ENCODE data around the gene TADA2B.

DNA sequence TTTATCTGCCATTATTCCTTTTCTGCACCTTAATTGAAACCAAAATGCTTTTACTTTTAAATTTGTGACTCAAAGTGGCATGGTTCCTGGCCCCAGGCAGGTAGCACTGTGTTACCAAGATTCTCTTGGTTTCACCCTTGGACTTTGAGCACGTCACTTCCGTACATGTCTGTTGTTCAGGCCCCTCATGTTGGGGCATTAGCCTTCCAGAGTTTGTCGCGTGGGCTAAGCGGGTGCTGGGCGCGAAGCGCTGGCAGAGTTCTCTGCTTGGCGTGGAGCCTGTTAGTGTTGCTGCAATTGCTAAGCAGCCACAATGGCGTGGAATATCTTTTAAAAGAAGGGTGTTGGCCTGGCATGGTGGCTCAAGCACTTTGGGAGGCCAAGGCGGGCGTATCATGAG, 14.0 kb upstream of the TADA2B start:
- TF ChIP-seq, protein P1, sequence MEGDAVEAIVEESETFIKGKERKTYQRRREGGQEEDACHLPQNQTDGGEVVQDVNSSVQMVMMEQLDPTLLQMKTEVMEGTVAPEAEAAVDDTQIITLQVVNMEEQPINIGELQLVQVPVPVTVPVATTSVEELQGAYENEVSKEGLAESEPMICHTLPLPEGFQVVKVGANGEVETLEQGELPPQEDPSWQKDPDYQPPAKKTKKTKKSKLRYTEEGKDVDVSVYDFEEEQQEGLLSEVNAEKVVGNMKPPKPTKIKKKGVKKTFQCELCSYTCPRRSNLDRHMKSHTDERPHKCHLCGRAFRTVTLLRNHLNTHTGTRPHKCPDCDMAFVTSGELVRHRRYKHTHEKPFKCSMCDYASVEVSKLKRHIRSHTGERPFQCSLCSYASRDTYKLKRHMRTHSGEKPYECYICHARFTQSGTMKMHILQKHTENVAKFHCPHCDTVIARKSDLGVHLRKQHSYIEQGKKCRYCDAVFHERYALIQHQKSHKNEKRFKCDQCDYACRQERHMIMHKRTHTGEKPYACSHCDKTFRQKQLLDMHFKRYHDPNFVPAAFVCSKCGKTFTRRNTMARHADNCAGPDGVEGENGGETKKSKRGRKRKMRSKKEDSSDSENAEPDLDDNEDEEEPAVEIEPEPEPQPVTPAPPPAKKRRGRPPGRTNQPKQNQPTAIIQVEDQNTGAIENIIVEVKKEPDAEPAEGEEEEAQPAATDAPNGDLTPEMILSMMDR (IDR thresholded peaks at IDR 0.05 in 4 of 5, conservative IDR thresholded peaks at IDR 0.05 in 1 of 5) = no peak
- no peak for TF ChIP-seq POLR2A (IDR thresholded peaks at IDR 0.05)

Data from gastrocnemius medialis (tissue), 4 donors.